HG03025 (cell line): ENCODE results near the gene STARD9.
"Not testable (repeated sequence)": the region's sequence is repeated elsewhere in the genome, so short reads cannot be mapped to it uniquely, and the experiment has no call there.

Source experiments
- ATAC-seq: cut with Tn5 transposase; IDR thresholded peaks from one replicate; pipeline ENCODE4 v1.9.1; 2021; ENCODE audit warnings: mild to moderate bottlenecking, moderate library complexity; ENCODE audit not compliant: unreplicated experiment, low FRiP score

Gene STARD9

GRCh38 chr15:42584031-42584765 is 8.8 kb downstream of the STARD9 start:
- no peak for ATAC-seq

GRCh38 chr15:42590619-42591237 is 15.3 kb downstream of the STARD9 start:
- ATAC-seq = no peak

GRCh38 chr15:42591238-42591934 is 16.0 kb downstream of the STARD9 start:
- no peak for ATAC-seq

GRCh38 chr15:42592716-42593115 is 17.3 kb downstream of the STARD9 start:
- ATAC-seq = no peak

GRCh38 chr15:42593143-42593542 is 17.7 kb downstream of the STARD9 start:
- ATAC-seq = no peak

GRCh38 chr15:42594095-42594494 is 18.7 kb downstream of the STARD9 start:
- ATAC-seq = no peak

- no peak for ATAC-seq
Measured at GRCh38 chr15:42595626-42596240, 20.3 kb downstream of the STARD9 start.

- ATAC-seq = not testable (repeated sequence)
Measured at GRCh38 chr15:42601316-42601715, 25.9 kb downstream of the STARD9 start.

GRCh38 chr15:42602501-42602900 is 27.1 kb downstream of the STARD9 start:
- ATAC-seq = no peak

GRCh38 chr15:42603978-42604377 is 28.6 kb downstream of the STARD9 start:
- ATAC-seq = no peak

GRCh38 chr15:42604894-42605744 is 29.7 kb downstream of the STARD9 start:
- ATAC-seq = no peak

GRCh38 chr15:42605796-42606195 is 30.4 kb downstream of the STARD9 start:
- ATAC-seq = no peak

- no peak for ATAC-seq
Measured at GRCh38 chr15:42608110-42608531, 32.7 kb downstream of the STARD9 start.

- no peak for ATAC-seq
Measured at GRCh38 chr15:42608752-42609488, 33.5 kb downstream of the STARD9 start.

GRCh38 chr15:42611532-42611931 is 36.1 kb downstream of the STARD9 start:
- ATAC-seq = no peak

GRCh38 chr15:42612367-42612912 is 37.0 kb downstream of the STARD9 start:
- no peak for ATAC-seq

GRCh38 chr15:42616107-42616506 is 40.7 kb downstream of the STARD9 start:
- no peak for ATAC-seq

- ATAC-seq = no peak
Measured at GRCh38 chr15:42619656-42620371, 44.4 kb downstream of the STARD9 start.

- no peak for ATAC-seq
Measured at GRCh38 chr15:42621386-42621785, 46.0 kb downstream of the STARD9 start.
